ENCODE results near the gene FIGNL1.

DNA sequence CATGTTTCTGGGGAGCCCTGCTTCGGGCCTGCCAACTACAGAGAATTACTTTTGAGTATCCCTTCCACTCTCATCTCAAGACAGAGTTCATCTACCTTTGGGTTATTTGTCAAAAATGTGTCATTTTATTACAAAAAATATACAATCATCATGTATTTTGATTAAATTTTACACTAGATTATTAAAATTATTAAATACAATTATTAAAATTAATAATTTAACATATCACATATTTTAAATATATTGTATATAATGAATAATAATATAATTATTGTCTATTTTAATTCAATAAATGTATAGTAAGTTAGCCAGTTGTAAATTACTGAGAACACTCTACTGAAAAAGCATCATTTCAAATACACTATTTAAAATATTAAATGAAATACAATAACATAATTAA lies 50.9 kb downstream of the FIGNL1 start:
- TF ChIP-seq, protein P1, sequence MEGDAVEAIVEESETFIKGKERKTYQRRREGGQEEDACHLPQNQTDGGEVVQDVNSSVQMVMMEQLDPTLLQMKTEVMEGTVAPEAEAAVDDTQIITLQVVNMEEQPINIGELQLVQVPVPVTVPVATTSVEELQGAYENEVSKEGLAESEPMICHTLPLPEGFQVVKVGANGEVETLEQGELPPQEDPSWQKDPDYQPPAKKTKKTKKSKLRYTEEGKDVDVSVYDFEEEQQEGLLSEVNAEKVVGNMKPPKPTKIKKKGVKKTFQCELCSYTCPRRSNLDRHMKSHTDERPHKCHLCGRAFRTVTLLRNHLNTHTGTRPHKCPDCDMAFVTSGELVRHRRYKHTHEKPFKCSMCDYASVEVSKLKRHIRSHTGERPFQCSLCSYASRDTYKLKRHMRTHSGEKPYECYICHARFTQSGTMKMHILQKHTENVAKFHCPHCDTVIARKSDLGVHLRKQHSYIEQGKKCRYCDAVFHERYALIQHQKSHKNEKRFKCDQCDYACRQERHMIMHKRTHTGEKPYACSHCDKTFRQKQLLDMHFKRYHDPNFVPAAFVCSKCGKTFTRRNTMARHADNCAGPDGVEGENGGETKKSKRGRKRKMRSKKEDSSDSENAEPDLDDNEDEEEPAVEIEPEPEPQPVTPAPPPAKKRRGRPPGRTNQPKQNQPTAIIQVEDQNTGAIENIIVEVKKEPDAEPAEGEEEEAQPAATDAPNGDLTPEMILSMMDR (IDR thresholded peaks at IDR 0.05; ENCODE audit: low read depth, low read length): no peak
- no peak for TF ChIP-seq EZH2phosphoT487 (IDR thresholded peaks at IDR 0.05; ENCODE audit: low read depth)
